Measurements from ENCODE around the gene RASAL2.
"Not testable (repeated sequence)": the region's sequence is repeated elsewhere in the genome, so short reads cannot be mapped to it uniquely, and the experiment has no call there.

RASAL2 gene

GRCh38 chr1:178120088-178120487 lies 26.2 kb downstream of the RASAL2 start:
- no peak overlapping the region for H3K27ac ChIP-seq (ENCODE audit: low read length)
- no peak overlapping the region for H3K9ac ChIP-seq (ENCODE audit: low read length in 2 of 2)
- no peaks in the 10 kb centered on the region for H3K27me3 ChIP-seq (ENCODE audit: control insufficient read depth in 1 of 2, insufficient read depth in 2 of 2, low read length in 2 of 2)
- H3K36me3 ChIP-seq (ENCODE audit: control insufficient read depth in 2 of 2, insufficient read depth in 2 of 2, low read length in 2 of 2) = no peaks in the 10 kb centered on the region
- H3K4me1 ChIP-seq (ENCODE audit: control insufficient read depth, insufficient read depth, low read length) = no peaks in the 10 kb centered on the region
- H3K4me3 ChIP-seq (ENCODE audit: low read length in 2 of 2) = no peak overlapping the region
- no peaks in the 10 kb centered on the region for H3K9me3 ChIP-seq (ENCODE audit: control insufficient read depth in 2 of 2, low read length in 2 of 2)

DNA sequence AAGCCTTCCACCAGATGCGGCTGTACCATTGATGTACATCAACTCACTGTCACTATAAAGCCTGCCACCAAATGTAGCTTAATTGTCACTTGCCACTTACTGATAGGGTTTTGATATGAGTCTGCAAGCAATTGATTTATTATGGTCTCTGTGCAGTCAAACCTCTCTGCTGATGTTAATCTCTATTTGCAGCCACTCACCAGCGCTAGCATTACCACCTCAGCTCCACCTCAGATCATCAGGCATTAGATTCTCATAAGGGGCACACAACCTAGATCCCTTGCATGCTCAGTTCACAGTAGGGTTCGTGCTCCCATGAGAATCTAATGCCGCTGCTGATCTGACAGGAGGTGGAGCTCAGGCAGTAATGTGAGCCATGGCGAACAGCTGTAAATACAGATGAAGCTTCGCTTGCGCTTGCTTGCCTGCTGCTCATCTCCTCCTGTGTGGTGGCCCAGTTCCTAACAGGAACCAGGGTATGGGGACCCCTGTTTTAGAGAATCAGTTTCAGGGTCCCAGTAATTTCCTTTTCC lies 26.7 kb downstream of the RASAL2 start:
- H3K4me3 ChIP-seq (ENCODE audit: low read length in 2 of 2); H3K9ac ChIP-seq (ENCODE audit: low read length in 2 of 2); H3K4me1 ChIP-seq (ENCODE audit: control insufficient read depth, insufficient read depth, low read length); H3K9me3 ChIP-seq (ENCODE audit: control insufficient read depth in 2 of 2, low read length in 2 of 2); H3K27me3 ChIP-seq (ENCODE audit: control insufficient read depth in 1 of 2, insufficient read depth in 2 of 2, low read length in 2 of 2); H3K27ac ChIP-seq (ENCODE audit: low read length); H3K36me3 ChIP-seq (ENCODE audit: control insufficient read depth in 2 of 2, insufficient read depth in 2 of 2, low read length in 2 of 2): not testable (repeated sequence)

DNA sequence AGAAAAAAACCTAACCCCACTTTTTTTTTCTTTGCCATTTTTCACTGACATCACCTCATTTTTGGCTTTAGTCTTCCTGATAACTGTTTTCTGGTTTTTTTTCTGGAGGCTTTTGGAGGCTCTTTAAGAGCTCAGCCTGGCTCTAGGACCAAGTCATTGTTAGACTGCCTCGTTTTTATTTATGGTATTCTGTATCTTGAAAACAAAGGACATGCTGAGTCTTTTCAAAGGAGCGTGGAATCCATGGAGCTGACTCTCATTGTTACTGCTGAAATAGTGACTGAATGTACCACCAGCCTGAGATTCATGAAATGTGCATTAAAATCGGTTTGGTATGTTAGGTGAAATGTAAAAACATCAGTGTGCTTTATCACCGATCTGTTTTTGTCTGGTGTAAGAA lies 28.0 kb downstream of the RASAL2 start:
- no peaks in the 10 kb centered on the region for H3K4me1 ChIP-seq (ENCODE audit: control insufficient read depth, insufficient read depth, low read length)
- H3K9ac ChIP-seq (ENCODE audit: low read length in 2 of 2) = no peak overlapping the region
- H3K9me3 ChIP-seq (ENCODE audit: control insufficient read depth in 2 of 2, low read length in 2 of 2) = no peaks in the 10 kb centered on the region
- H3K27me3 ChIP-seq (ENCODE audit: control insufficient read depth in 1 of 2, insufficient read depth in 2 of 2, low read length in 2 of 2) = no peaks in the 10 kb centered on the region
- no peak overlapping the region for H3K27ac ChIP-seq (ENCODE audit: low read length)
- H3K36me3 ChIP-seq (ENCODE audit: control insufficient read depth in 2 of 2, insufficient read depth in 2 of 2, low read length in 2 of 2) = no peaks in the 10 kb centered on the region
- no peak overlapping the region for H3K4me3 ChIP-seq (ENCODE audit: low read length in 2 of 2)

DNA sequence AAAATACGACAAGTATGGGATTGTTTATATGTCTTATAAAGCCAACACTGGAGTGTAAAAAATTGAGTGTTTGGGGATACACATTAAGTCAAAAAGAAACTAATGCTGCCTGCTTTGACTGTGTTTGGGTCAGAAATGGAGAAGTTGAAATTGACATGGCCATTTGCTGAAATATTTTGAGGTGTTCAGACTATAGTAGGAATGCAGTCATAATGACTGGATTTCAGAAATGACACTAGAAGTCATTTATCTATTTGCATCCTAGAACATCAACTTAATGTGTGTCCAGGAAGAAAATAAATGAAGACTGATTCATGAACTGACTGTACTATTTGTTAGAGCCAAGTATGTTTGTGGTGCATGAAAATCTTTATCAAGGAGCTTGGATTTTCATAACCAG lies 28.4 kb downstream of the RASAL2 start:
- H3K4me1 ChIP-seq (ENCODE audit: control insufficient read depth, insufficient read depth, low read length) = no peaks in the 10 kb centered on the region
- no peak overlapping the region for H3K4me3 ChIP-seq (ENCODE audit: low read length in 2 of 2)
- no peaks in the 10 kb centered on the region for H3K36me3 ChIP-seq (ENCODE audit: control insufficient read depth in 2 of 2, insufficient read depth in 2 of 2, low read length in 2 of 2)
- H3K27me3 ChIP-seq (ENCODE audit: control insufficient read depth in 1 of 2, insufficient read depth in 2 of 2, low read length in 2 of 2) = no peaks in the 10 kb centered on the region
- no peak overlapping the region for H3K27ac ChIP-seq (ENCODE audit: low read length)
- H3K9ac ChIP-seq (ENCODE audit: low read length in 2 of 2) = no peak overlapping the region
- no peaks in the 10 kb centered on the region for H3K9me3 ChIP-seq (ENCODE audit: control insufficient read depth in 2 of 2, low read length in 2 of 2)

DNA sequence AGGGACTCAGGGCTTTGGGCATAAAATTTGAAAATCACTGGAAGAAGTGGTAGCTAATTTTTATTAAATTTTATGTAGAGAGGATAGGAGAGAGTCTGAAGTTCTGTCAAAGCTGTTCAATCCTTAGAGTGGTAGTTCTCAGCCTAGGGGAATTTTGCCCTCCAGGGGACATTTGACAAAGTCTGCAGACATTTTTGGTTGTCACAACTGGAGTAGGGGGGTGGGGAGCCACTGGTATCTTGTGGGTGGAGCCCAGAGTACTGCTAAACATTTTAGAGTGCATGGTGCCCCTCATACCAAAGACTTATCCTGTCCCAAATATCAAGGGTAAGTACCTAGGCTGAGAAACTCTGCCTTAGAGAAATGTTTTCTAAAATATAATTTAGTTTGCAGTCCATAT lies 30.2 kb downstream of the RASAL2 start:
- Histone ChIP-seq H3K9ac (ENCODE audit: low read length in 2 of 2) (no peak overlapping the region), H3K4me1 (ENCODE audit: control insufficient read depth, insufficient read depth, low read length) (no peaks in the 10 kb centered on the region), H3K27ac (ENCODE audit: low read length) (no peak overlapping the region), H3K9me3 (ENCODE audit: control insufficient read depth in 2 of 2, low read length in 2 of 2) (no peaks in the 10 kb centered on the region), H3K27me3 (ENCODE audit: control insufficient read depth in 1 of 2, insufficient read depth in 2 of 2, low read length in 2 of 2) (no peaks in the 10 kb centered on the region), H3K36me3 (ENCODE audit: control insufficient read depth in 2 of 2, insufficient read depth in 2 of 2, low read length in 2 of 2) (no peaks in the 10 kb centered on the region), H3K4me3 (ENCODE audit: low read length in 2 of 2) (no peak overlapping the region)

- Histone ChIP-seq H3K4me1 (ENCODE audit: control insufficient read depth, insufficient read depth, low read length) (no peaks in the 10 kb centered on the region), H3K4me3 (ENCODE audit: low read length in 2 of 2) (no peak overlapping the region), H3K36me3 (ENCODE audit: control insufficient read depth in 2 of 2, insufficient read depth in 2 of 2, low read length in 2 of 2) (no peaks in the 10 kb centered on the region), H3K27me3 (ENCODE audit: control insufficient read depth in 1 of 2, insufficient read depth in 2 of 2, low read length in 2 of 2) (no peaks in the 10 kb centered on the region), H3K9ac (ENCODE audit: low read length in 2 of 2) (no peak overlapping the region), H3K27ac (ENCODE audit: low read length) (no peak overlapping the region), H3K9me3 (ENCODE audit: control insufficient read depth in 2 of 2, low read length in 2 of 2) (no peaks in the 10 kb centered on the region)
Observed at GRCh38 chr1:178126261-178126660, 32.4 kb downstream of the RASAL2 start.

DNA sequence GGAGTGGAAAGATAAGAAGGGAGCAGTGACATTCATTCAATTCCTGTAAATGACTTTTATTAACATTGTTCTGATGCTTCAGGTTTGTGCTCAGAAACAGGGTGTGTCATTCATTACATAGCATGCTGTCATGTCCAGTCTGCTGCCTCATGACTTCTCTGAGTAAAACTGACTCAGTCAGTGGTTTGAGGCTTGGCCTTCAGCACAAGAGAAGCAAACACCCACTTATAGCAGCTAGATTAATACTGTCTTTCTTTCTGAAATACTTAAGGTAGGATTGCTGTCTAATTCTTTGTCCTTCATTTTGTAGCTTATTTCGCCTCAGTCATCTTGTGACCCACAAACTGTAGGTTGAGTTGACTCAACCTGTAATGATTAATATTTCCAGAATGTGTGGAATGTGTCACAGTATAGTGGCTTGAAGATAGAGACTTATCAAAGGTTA lies 32.9 kb downstream of the RASAL2 start:
- H3K36me3 ChIP-seq (ENCODE audit: control insufficient read depth in 2 of 2, insufficient read depth in 2 of 2, low read length in 2 of 2) = no peaks in the 10 kb centered on the region
- no peaks in the 10 kb centered on the region for H3K9me3 ChIP-seq (ENCODE audit: control insufficient read depth in 2 of 2, low read length in 2 of 2)
- no peak overlapping the region for H3K27ac ChIP-seq (ENCODE audit: low read length)
- H3K27me3 ChIP-seq (ENCODE audit: control insufficient read depth in 1 of 2, insufficient read depth in 2 of 2, low read length in 2 of 2) = no peaks in the 10 kb centered on the region
- no peaks in the 10 kb centered on the region for H3K4me1 ChIP-seq (ENCODE audit: control insufficient read depth, insufficient read depth, low read length)
- H3K4me3 ChIP-seq (ENCODE audit: low read length in 2 of 2) = no peak overlapping the region
- H3K9ac ChIP-seq (ENCODE audit: low read length in 2 of 2) = no peak overlapping the region

- H3K27me3 ChIP-seq (ENCODE audit: control insufficient read depth in 1 of 2, insufficient read depth in 2 of 2, low read length in 2 of 2) = no peaks in the 10 kb centered on the region
- no peaks in the 10 kb centered on the region for H3K9me3 ChIP-seq (ENCODE audit: control insufficient read depth in 2 of 2, low read length in 2 of 2)
- no peak overlapping the region for H3K27ac ChIP-seq (ENCODE audit: low read length)
- H3K4me1 ChIP-seq (ENCODE audit: control insufficient read depth, insufficient read depth, low read length) = no peaks in the 10 kb centered on the region
- no peak overlapping the region for H3K9ac ChIP-seq (ENCODE audit: low read length in 2 of 2)
- no peaks in the 10 kb centered on the region for H3K36me3 ChIP-seq (ENCODE audit: control insufficient read depth in 2 of 2, insufficient read depth in 2 of 2, low read length in 2 of 2)
- no peak overlapping the region for H3K4me3 ChIP-seq (ENCODE audit: low read length in 2 of 2)
Observed at GRCh38 chr1:178127482-178128191, 33.7 kb downstream of the RASAL2 start.

DNA sequence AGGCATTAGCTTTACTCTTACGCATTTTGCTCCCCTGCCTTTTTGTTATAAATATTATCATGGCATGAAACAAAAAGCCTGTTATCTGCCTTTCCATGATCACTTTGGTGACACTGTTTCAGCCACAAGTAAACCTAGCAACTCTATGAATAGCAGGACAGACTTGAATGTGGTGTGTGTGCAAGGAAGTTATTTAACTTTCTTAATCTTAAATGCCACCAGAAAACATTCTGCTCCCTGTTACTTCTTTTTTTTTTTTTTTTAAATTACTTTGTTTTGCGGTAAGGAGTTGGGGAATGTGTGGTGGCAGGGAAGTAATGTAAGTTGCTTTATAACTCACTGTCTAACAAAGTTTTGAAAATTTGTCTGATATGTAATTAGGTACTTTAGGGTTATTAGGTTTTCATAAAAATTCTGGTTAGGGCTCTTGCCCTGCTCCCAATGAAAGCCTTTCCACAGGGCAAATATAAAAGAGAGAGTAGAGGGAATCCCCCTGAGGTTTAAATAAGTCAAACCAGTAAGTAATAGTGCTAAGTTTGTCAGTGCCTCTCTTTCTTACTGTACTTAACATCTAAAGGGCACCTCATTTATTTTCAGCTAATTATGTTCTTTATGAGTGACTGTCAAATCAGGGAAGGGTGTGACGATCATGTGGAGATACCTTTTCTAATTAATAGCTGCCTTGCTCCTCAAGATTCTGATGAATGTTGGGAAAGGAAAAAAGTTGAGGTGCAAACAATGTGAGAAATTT lies 39.5 kb downstream of the RASAL2 start:
- no peaks in the 10 kb centered on the region for H3K27me3 ChIP-seq (ENCODE audit: control insufficient read depth in 1 of 2, insufficient read depth in 2 of 2, low read length in 2 of 2)
- no peak overlapping the region for H3K27ac ChIP-seq (ENCODE audit: low read length)
- H3K36me3 ChIP-seq (ENCODE audit: control insufficient read depth in 2 of 2, insufficient read depth in 2 of 2, low read length in 2 of 2) = no peaks in the 10 kb centered on the region
- H3K9ac ChIP-seq (ENCODE audit: low read length in 2 of 2) = no peak overlapping the region
- no peaks in the 10 kb centered on the region for H3K4me1 ChIP-seq (ENCODE audit: control insufficient read depth, insufficient read depth, low read length)
- no peak overlapping the region for H3K4me3 ChIP-seq (ENCODE audit: low read length in 2 of 2)
- H3K9me3 ChIP-seq (ENCODE audit: control insufficient read depth in 2 of 2, low read length in 2 of 2) = no peaks in the 10 kb centered on the region

GRCh38 chr1:178134061-178134460 lies 40.2 kb downstream of the RASAL2 start:
- Histone ChIP-seq H3K27me3 (ENCODE audit: control insufficient read depth in 1 of 2, insufficient read depth in 2 of 2, low read length in 2 of 2) (no peaks in the 10 kb centered on the region), H3K4me3 (ENCODE audit: low read length in 2 of 2) (no peak overlapping the region), H3K4me1 (ENCODE audit: control insufficient read depth, insufficient read depth, low read length) (no peaks in the 10 kb centered on the region), H3K9ac (ENCODE audit: low read length in 2 of 2) (no peak overlapping the region), H3K9me3 (ENCODE audit: control insufficient read depth in 2 of 2, low read length in 2 of 2) (no peaks in the 10 kb centered on the region), H3K36me3 (ENCODE audit: control insufficient read depth in 2 of 2, insufficient read depth in 2 of 2, low read length in 2 of 2) (no peaks in the 10 kb centered on the region), H3K27ac (ENCODE audit: low read length) (no peak overlapping the region)

DNA sequence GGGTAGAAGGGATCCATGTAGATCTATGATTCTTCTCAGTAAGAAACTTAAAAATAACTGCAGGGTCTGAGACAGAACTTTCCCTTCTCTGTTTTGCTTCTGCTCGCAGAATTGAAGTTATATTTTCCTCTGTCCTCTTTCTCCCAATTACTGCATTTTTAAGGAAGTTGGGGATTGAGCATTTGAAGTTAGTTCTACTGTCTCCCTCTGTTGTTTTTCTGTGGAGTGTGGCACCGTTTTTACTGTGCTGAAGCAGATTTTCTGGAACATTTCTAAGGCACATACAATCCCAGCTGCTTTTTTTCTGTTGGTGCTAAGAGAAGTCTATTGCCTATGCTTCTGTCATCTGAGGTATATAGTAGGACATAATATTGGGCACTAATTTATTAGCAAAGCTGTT lies 43.3 kb downstream of the RASAL2 start:
- no peaks in the 10 kb centered on the region for H3K4me1 ChIP-seq (ENCODE audit: control insufficient read depth, insufficient read depth, low read length)
- no peak overlapping the region for H3K9ac ChIP-seq (ENCODE audit: low read length in 2 of 2)
- H3K27ac ChIP-seq (ENCODE audit: low read length) = no peak overlapping the region
- no peak overlapping the region for H3K4me3 ChIP-seq (ENCODE audit: low read length in 2 of 2)
- H3K9me3 ChIP-seq (ENCODE audit: control insufficient read depth in 2 of 2, low read length in 2 of 2) = no peaks in the 10 kb centered on the region
- no peaks in the 10 kb centered on the region for H3K36me3 ChIP-seq (ENCODE audit: control insufficient read depth in 2 of 2, insufficient read depth in 2 of 2, low read length in 2 of 2)
- no peaks in the 10 kb centered on the region for H3K27me3 ChIP-seq (ENCODE audit: control insufficient read depth in 1 of 2, insufficient read depth in 2 of 2, low read length in 2 of 2)
